GM12892 (cell line): Measurements from ENCODE around the gene NSL1.

Experiments used
- POLR2A ChIP-seq: IDR thresholded peaks from 2 replicates; pipeline ENCODE4 v1.6.1; 2011; ENCODE audit warnings: low read depth, low read length, control low read depth
- POLR2AphosphoS5 ChIP-seq: IDR thresholded peaks from 2 replicates; pipeline ENCODE4 v1.6.1; 2011; ENCODE audit warnings: low read depth, low read length, control low read depth

- TF ChIP-seq POLR2AphosphoS5 (no peak), POLR2A (no peak)
Measured at GRCh38 chr1:212688341-212689047, 103.1 kb downstream of the NSL1 start.
